ENCODE results near the gene PLA1A.

Gene PLA1A

DNA sequence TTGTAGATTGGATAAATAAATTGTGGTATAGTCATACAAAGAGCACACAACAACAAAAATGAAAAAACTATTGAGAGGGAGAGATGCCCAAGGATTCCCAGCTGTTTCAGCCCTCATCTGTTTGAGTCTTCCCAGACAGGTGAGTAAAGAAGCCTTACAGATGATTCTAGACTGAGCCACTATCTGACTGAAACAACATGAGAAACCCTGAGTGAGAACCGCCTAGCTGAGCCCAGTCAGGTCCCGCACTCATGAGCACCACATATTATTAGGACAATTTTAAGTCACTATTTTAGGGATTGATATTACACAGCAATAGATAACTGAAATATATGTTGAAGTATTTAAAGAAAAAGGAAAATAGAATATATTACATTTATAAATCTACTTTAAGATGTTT is 43.7 kb downstream of the PLA1A start:
- FAIRE-seq, result no peak

DNA sequence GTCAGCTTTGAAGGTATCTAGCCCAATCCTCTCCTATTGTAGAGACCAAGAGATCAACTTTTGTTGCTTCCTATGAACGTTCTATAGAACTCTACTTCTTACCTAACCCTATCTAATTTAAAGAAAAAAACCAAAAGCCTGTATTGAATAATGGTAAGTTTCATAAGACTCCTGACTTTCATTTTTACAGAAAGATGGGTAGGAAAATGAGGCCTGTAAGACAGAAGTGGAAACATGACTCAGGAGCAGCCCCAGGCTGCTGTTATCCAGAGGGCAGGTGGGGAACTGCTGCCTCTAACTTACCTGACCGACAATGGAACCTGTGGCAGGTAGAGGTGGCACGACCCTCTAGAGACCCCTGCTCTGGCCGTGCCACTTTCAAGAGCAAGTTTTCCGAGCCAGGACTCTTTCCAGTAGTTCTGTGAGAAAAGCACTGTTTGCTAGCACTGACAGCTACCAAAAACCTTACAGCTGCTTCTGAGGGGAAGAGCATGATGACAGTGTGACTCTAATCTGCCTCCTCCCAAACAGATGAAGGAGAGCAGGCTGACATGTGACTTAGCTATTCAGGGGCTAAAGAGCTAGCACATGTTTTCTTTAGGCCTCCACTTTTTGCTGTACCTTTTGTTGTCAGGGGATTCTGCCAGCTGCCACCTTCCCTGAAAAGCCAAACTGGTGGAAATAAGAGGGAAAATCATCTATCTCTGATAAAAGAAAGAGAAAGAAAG is 45.2 kb downstream of the PLA1A start:
- FAIRE-seq, result no peak

DNA sequence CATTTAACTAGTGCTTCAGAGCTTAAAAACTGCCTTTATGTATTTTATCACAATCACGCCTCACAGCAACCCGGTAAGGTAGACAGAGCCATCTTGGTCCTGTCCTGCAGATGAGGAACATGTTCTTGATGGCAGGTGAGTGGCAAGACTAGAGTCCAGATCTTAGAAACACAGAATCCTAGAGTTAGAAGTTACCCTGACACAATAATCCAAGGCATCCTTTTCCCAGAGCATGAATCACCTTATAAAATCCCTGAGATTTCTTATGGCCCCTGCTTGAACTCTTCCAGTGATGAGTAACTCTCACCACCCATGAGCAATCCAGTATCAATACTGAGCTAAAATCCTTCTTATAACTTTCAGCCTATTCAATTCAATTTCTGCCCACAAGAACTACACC is 45.8 kb downstream of the PLA1A start:
- no peak for FAIRE-seq

DNA sequence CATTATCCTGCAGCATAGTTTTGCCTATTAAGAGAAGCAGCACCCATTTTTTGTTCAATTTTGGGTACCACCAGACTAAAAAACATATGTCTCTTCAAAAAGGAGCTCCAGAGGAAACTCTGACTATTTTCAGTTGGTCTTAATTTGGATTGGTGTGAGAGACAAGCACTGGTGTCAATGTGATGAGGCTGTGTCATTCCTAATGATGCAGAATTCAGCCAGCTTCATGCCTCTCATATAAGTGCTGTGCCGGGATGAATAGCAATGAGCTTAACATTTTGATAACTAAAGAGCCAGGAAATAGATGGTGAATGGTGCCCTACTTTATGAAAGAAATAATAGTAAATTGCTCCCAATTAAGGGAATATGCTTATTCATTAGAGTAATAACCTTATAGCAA is 46.8 kb downstream of the PLA1A start:
- FAIRE-seq, result no peak

DNA sequence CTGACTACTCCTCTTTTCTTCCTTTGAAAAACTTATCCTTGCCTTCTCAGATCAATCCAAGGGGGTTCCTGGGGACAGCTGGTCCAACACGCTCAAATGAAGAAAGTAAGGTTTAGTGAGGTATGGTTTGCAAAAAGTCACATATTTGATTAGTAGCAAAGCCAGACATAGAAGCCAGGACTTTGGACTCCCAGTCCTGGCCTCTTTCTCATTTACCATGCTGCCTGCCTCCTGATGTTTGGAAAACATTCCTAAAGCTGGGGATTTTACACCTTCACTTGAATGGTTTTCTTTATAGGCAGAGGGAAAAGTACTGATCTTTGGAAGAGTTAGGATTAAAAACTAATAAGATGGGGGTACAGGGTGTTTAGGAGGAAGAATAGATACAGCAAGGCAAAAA is 48.1 kb downstream of the PLA1A start:
- no peak for FAIRE-seq

DNA sequence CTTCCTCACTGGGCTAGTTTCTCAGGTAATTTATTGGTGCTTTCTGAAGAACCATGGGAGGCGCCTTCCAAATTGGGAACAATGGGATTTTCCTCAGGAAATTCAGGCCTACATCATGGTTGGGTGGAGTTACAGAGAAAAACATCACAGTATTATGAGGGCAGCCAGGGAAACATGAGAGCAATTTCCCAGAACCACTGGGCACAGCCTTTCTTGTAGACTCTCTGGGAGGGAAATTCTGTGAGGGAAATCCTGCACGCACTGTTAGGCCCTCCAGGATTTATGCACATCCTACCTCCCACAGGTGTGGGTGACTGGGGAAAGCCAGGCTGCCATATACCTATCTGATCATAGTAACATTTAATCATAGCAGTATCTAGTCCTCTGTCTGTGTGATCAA is 49.5 kb downstream of the PLA1A start:
- no peak for FAIRE-seq

DNA sequence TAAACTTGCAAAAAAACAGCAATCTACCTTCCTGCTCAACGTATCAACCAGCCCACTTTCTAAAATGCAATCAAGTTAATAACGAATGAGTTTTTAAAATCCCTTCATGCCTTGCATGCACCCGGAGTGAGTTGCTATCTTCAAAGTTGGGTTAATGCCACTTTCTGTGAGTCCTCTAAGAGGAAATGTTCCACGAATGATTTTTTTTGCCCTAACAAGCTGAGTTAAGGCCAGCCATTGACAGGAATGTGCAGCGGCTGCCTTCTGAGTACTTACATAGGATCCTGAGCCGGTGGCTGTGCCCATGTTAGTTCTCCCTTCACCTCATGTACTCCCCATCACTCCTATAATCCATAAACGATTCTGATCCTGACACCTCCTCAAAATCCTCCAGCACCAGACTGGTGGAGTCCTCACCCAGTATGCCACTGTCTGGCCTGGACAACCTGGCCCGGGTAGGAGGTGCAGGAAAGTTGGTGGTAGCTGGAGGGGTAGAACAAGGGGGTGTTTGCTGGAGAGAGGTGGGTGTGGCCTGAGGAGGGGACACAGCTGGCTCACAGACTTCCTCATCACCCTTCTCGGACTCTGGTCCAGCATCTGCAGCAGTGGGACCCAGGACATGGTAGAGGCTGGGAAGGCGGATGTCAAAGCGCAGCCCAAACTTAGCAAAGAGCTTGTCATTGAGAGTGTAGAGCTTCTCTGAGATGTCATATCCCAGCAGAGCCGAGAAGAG is 50.3 kb downstream of the PLA1A start:
- no peak for FAIRE-seq

DNA sequence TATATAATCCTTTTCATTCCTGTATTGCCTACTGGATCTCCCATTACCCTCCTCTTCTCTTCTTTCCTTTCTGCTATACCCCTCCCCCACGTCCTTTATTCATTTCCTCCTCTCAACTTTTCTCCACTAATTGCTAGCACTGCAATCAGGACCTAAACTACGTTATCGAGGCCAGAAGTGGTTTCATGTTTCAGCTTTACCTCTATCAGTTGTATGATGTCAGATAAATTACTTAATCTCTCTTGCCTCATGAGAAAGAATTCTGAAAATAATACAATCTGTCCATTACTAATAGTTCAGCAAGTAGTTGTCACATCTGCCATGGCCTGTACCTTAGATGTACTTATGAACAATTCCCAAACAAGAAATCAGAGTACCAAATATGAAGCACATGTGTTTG is 52.1 kb downstream of the PLA1A start:
- no peak for FAIRE-seq

DNA sequence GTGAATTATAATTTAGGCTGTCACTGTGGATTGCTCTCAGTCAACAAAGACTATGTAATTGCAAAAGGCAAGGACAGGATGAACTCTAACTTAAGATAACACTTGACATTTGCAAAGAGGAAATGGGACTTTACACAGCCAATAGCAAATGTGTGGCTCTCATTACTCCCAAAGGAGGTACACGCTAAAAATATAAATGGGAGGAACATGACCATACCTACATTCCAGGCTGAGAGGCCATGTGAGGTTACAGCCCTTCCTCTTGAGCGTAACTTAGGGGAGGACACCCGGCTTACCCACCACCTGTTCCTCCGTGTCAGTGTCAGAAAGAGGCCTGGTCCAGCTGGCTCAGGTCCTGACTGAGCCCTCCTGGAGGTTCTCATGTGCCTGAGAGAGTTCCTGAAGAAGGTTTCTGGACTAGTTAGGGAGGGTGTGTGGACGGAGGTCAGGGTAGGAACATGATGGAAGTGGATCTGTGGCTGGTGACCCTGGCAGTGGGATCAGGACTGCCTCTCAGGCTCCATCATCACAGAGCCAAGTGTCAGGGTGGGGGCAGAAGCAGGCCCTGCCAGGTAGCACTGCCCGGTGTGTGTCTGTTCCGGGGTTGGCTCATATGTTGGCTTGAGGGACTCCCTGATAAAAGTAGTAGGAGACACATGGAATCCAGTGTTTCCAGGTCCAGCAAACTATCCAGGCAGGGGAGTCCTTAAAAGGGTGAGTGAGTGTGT is 54.8 kb downstream of the PLA1A start:
- no peak for FAIRE-seq

DNA sequence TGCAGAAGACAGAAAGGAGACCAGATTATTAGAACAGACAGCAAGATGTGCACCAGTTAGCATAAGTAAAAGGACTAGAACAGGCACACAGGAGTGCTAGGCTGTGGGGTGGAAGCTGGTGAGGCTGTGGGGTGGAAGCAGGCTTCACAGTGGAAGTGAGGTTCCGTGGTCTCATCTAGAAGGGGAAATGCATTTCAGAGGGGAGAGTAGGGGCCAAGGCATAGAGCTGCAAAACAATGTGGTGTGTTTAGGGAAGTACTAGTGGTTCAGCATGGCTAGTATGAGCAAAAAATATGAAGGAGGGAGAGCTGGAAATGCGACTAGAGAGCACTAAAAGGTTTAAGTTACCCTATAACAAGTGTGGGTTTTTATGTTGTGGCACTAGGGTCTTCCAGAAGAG is 56.2 kb downstream of the PLA1A start:
- no peak for FAIRE-seq

DNA sequence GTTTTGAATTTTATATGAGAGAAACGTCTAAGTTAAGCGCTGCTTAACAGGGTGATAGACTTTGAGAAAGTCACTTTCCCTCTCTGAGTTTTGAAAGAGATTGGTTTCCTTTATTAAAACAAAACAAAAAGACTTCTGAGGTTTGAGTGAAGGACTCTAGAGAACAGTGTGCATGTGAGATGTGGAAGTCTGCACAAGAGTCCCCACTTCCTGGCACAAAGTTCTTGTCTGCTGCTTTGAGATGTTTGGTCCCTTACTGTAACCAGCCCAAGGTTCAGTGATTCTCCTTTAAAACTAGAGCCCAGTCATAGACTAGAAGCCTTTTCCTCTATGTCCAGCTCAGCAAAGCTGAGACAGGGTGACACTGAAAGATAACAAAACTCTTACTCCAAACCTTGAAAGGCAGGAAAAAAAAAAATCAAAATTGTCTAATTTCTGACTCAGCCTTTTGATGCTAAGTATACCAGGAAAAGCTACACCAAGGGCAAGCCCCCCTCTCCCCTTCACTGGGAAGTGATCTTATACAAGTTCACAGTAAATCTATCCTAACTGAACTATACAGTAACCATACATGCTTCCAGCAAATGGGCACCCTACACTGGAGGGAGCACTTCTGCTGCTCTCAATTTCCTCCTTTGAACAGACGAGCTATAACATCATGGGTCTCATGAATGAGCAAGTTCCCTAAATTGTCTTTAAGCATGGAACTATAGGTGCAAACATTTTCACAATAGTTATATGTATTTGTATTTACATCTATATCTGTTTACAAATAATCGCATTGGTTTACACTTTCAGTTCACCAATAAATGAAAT is 60.4 kb downstream of the PLA1A start:
- FAIRE-seq, result no peak

DNA sequence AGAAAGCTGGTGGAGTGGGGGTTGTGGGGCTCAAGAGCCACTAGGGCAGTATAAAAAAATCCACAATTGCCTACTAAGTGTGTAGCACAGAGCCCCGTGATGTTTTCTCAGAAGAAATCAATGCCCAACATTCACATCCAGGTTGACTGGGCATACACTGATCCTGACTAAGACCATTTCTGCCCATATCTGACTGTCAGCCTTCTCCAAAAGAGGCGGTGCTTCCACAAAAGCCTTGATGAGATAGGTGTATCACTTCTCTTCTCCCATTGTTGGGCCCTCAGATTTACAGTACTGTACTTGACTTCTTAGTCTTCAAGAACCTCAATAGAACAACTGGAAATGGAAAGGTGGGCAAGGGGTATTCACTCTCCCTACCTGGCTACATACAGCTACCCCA is 61.3 kb downstream of the PLA1A start:
- no peak for FAIRE-seq

DNA sequence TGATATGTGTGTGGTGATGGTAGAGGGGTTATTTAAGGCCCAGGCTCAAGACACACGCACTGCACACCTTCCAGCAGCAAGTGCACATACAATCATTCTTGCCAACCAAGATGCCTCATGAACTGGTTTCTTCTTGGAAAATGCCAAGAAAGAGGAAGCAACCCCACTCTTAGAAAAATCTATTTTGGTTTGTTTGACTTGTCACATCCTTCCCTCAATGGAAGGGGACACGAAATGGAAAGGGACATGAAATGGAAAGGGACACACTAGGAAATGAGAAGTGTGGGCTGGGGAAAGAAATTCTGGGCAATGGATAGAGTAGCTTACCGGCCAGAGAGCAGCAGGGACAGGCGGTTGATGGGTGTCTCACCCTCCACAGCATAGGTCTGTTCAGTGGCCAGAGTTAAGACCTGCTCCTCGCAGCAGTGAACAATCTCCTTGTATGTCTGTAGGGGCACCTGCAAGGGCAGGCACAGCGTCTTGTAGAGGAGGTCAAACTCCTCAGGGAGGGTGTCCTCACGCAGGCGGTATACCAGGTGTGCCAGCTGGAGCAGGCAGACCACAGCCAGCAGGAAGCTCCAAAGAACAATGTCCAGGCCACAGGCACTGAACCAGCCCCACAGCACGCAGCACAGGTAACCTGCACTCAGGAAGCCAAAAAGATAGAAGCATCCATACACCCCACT is 62.1 kb downstream of the PLA1A start:
- no peak for FAIRE-seq

DNA sequence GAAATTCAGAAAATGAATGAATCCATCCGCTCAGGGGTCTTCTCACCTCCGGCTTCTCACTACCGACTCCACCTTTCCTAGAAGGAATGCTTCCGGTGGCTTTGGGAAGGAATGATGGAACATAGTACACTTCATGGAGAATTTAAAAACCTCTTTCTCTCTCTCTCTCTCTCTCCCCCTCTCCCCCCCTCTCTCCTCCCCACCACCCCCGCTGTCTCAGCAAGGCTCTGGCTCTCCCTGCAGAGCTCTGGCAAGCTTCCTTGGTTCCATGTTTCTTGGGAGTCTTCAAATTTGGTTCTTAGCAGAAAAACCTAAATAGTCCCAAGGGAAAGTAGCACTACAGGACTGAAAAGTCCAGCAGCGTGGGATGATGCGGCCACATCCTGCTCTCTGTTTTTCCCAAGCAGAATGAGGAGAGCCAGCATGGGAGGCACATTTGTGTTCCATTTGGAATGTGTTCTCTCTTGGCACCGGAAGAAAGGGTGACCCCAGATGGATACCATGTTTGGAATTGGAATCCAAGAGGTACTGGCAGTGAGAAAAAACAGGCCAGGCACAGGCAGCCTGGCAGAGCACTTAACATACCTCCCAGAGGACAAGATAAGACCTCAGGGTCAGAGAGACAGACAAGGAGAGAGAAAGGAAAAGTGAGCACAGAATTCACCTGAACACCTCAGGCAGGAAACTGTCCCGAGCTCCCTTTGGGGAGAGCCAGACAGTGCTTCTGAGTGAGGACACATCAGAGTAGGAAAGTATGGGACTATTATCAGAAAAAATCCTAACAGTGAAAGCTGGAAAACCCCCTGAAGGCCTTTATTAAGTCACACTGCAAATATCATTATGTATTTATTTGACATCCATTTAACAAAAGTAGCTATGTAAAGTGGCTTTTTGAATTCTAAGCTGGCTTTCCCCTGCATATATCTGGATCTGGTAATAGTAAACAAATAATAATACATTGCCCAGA is 63.1 kb downstream of the PLA1A start, which contains the start of gene POPDC2:
Gene POPDC2 (minus strand): TSS at position 116 of the 967 bp plus-strand sequence. CDS start 166 bp downstream, outside the sequence.
- no peak for FAIRE-seq

DNA sequence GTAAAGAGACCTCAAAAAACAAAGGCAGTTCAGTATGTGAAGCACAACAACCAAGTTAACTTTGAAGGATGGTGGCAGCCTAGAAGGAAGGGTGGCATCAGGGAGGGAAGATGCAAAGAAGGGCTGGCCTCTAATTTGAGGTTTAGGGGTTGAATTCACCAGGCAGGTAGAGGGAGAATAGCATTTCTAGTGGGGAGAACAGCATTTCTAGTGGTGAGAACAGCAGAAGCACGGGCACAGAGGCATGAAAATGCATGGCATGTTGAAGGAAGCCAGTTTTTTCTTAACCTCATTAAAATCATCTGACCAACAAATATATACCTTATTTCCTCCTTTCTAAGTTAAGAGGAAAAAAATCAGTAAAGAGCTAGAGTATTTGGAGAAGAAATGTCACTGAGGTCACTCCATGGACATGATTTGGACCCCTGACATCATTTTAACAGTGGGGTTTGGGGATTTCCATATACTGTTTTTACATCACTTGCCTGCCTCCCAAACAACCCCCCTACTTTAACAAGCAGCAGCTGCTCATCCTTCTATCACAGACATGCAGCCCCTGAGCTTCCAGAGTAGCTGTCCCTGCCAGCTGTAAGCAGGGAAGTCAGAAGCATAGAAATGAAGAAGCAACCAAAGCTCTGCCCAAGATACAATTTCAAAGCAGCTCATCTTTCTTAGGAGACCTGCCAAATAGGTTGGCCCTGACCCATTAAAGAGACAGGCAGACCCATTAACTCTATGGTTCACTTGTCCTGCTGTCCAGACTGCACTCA is 65.1 kb downstream of the PLA1A start:
- FAIRE-seq, result no peak

DNA sequence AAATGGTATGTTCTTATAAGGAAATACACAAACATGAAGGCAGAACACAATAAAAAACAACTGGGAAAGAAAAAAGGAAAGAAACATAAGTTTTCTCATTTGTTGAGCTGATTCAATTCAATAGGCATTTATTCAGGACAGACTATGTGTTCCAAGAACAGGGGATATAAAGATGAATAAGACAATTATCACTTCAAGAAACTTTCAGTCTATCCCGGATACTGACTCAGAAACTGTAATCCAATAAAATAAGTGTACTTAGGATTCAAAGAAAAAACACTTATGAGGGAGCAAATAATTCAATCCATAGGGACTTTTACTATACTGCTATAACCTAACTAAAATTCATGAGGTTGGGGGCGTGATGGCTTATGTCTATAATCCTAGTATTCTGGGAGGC is 66.2 kb downstream of the PLA1A start:
- FAIRE-seq, result no peak

DNA sequence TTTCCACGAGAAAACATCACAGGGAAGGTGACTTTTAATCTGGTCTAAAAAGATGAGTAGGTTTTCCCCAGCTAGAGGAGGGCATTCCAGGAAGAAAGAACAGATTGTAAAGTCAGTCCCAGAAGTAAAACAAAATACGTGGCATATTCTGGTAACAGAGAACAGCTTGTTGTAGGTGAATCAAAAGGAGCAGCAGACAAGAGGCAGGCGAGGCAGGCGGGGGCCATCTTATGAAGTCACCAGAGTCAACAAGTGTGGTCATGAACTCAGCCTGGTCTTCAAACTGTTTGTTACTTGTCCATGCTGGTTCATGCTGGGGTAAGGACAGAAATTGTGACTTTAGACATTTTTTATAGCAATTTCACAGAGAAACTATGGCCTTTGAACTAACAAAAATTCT is 66.7 kb downstream of the PLA1A start:
- no peak for FAIRE-seq

DNA sequence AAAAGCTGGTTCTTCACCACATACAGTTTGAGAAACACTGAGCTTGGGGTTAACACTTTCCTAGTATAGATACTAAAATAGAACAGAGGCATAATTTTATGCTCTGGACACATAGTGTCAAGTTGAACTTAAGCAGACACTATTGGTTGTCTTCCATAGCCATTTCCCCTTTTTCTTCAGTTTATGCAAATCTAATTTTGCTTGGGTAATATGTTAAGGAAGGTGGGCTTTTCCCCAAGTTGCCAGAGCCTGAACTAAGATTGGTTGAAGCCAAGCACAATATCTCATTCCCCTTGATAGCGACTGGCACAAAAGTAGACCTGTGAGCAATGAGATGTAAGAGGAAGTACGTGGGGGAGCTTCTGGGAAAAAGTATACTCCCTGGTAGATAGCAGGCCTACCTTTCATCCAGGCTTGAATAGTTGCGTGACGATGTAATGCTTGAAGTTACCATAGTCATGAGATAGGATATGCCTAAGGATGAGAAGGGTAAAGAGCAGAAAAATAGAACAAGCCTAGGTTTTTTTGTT is 67.2 kb downstream of the PLA1A start:
- FAIRE-seq, result no peak

DNA sequence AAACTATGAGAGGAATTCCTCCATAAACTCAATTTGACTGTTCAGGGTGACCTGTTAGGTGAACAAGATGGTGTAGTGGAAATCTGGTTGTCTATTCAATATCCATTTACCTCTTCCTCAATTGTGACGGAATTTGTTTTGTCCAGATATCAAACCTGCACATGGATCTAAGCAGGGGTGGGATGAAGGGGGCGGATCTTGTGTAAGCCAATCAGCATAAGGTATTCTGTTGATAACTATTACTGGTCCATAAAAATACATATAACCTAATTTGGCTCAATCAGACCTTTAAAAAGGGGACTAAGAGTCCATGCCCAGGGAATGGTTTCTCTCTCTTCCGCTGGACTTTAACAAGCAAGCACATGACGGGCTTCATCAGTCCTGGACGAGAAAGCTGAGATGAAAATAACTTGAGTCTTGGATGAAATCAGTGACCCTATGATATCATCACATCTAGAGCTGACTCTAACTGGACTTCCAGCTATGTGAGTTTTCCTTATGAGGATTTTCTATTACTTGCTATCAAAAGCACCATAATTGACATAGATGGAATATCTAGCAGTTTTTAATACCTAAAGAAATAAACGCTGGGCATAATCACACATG is 68.4 kb downstream of the PLA1A start:
- FAIRE-seq, result no peak
